Hindlimb muscle (tissue), 1 donor: ENCODE results near the gene COL6A3. TPM values are rescaled to one million over a fixed set of nuclear protein-coding genes. Genes with fewer than 3 reads are reported as not detected.
"Not testable (repeated sequence)": the region's sequence is repeated elsewhere in the genome, so short reads cannot be mapped to it uniquely, and the experiment has no call there.

ENCODE experiments used
- DNase-seq: peaks from one replicate; pipeline ENCODE4 v3.0.0-alpha.2; 2013
- polyA plus RNA-seq: library from polyadenylated mRNA; unstranded; fragments of 120-200 nt; gene quantifications from one replicate; pipeline ENCODE4 v1.2.1, GENCODE V29; 2013; ENCODE audit not compliant: insufficient read length

COL6A3 gene
- polyA plus RNA-seq, 1 donor: 254 TPM

DNA sequence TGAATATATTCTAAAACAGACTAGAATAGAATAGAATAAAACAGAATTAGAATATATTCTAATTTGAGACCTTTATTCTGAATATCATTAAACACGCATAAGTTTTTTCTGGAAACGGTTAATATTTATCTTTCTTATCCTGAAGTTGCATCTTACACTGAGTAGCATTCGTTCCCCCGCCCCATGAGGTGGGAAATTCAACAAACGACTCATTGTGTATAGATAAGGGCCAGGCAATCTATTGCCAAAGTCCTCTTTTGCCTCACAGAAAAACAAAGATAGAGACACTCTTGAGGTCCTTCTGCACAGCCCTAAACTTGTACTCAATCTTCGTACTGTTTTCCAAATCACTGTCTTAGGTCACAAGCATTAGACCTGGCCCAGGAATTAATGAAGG is 98.1 kb downstream of the COL6A3 start:
- DNase-seq: no peak

DNA sequence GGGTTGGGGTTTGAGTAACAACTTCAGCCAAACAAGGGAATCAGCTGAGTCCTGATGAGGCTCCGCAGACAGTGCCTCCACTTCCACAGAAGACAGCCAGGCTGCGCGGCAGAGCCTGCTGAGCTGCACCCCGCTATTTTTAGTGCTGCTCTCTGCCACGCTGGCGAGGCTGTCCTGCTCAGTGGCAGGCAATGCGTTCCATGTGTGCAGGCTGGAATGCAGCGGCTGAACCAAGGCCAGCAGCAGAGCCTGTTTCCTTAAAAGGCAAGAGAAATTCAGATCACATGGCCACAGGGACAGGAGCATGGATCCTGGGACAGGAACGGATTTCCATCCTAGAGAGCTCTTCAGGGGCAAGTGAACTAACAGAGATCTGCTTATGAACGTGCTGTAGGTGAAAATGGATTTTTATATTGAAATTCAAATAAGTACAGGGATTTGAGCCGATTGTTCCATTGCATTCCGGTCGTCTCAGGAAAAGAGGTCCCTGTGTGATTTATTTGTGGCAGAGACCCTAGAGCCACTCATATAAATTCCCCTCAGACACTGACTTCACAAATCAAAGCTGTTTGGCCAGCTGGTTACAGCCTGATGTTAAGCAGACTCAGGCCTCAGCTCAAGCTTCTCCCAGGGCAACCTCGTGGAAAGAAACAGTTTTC is 98.7 kb downstream of the COL6A3 start:
- DNase-seq: peak; percentile 88

DNA sequence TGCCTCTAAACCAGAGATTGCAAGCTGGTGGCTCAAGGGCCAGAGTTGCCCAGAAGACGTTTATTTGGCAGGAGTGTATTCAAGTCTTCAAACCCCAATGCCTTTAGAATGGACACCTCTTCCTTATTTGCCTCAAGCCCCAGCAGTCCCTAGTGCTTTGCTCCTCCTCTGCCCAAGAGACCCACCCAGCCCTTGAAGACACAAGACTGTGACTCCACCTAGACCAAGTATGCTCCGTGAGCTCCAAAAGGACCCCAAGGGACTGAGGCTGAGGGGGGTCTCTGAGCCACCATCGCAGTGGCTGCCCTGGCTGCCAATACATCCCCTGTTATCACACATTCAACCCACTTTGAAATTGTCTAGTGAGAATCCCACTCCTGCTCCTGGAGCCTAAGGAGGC is 99.3 kb downstream of the COL6A3 start:
- DNase-seq: no peak

DNA sequence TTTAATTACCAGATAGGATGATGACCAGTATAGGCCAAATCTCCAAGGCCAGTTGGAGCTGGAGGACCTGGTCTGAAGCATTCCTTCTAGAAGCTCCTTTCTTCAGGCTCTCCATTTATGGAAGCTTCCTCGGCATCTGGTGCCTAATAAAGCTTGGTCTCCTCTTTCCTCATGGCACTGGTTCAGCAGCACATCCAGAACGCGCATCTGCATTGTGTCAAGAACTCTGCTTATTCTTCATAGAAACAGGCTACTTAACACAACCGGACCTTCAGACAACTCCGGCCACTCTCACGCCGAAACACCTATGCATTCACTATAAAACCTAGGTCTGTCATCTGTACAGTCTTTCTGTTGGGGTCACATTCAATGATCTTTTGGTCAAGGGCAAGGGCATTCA is 99.8 kb downstream of the COL6A3 start:
- DNase-seq: no peak

DNA sequence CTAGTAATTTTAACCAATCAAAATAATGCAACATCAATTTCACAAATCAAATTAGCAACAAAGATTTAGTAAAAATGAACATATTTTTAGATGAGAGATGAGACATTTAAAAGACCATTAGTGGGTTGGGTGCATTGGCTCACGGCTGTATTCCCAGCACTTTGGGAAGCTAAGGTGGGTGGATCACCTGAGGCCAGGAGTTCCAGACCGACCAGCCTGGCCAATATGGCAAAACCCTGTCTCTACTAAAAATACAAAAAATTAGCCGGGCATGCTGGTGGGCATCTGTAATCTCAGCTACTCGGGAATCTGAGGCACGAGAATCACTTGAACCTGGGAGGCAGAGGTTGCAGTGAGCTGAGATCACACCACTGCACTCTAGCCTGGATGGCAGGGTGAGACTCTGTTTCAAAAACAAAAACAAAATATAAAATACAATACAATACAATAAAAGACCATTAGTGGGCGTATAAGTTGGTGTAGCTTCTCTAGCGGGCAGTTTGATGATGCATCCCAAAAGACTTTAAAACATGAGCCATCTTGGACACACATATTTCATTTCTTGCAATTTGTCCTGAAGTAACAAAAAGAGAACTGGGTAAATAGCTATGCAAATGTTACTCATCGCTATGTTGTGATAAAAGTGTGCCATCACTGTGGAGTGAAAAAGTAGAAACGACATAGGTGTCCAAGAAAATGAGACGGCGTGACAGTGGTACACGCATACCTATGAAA is 101.8 kb downstream of the COL6A3 start:
- DNase-seq: no peak

DNA sequence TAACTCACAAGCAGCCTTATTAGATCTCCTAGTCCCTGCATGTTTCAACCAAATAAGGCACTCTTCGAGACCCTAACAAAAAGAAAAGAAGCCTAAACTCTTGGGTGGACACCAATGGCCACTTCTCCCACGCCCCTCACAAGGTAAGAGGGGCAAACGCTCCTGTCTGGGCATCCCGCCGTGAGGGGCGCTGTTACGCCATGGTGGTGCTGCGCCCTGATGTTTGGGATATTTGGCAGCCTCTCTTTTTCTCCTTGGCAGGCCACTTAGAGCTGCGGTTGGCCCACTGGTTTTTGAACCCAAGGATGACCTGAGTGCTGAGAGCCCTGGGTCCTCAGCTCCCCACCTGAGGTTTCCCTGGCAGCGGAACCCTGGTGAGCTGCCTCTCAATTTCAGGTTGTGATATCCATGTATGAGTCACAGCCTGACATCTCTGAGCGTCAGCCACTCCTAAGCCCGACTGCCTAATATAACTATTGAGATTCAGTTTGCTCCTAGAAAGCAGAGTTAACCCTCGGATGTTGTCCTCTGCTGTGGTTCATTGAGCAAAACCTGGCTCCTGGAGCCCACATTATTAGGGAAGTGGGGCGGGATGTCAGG is 103.3 kb downstream of the COL6A3 start:
- DNase-seq: no peak

DNA sequence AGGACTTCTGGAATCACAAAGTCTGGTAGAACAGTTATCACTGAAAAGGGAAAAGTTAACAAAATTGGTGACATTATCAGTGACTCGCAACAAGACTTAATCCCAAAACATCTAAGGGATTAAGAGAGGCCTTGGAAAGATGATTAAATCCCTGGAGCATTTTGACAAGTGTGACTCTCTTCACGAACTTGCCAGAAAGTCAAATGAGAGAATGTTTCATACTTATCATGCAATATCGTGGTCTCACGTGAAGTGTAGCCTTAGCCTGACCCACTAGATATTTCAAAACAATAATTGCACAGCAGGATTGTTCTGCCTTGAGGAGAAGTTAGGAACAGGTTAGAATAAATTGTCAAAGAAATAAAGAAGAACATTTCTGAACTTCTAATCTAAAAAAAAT is 104.5 kb downstream of the COL6A3 start:
- no peak for DNase-seq

DNA sequence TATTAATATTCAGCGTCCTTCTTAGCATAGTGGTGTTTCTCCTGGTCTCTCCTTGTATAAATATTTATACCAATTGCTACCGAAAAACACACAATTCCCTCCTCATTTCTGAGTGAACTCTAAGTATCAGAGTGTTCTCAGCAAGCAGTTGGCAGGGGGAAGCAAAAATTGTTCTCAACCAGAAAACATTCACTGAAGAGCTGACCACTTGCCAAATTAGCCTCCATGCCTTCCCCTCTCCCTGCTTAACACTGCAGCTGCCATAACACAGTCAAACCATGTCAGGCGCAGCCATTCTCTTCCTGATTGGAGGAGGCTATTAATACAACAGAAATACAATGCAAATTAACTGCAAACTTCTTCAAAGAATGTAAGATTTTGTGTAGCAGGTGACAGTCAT is 105.0 kb downstream of the COL6A3 start:
- DNase-seq: no peak

DNA sequence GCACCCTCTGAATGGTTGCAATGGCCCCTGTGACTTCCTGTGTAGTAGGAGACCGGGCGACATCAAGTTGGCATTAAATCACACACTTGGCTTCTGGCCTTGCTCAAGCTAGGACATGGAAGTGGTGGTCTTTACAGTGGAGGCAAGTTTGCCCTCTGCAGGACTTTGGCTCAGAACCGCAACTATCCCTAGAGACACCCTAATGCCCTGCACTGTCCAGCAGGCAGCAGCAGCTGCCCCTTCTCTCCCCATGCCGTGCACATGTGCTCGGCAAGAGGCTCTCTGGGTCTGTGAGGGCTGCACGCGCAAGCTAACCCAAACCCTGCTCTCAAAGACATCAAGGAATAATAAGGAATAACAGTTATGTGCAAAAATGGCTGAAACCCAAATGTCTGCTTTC is 106.5 kb downstream of the COL6A3 start:
- DNase-seq: no peak

DNA sequence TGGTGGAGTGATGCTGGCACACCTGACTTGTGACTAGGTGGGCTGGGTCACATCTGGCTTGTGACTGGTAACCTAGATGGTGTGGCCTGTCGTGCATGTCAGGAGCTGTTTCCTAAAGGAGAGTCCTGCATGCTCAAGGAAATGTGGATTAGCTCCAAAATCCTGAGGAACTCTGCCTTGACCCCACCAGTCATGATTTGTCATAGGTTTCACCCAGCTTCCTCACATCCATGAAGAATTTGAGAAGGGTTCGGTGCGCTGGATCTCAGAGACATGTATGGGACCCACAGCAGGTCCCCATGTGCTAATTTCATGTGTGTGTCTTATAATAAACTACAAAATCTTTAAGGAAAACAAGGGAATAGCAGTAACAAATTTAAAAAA is 107.2 kb downstream of the COL6A3 start:
- no peak for DNase-seq

DNA sequence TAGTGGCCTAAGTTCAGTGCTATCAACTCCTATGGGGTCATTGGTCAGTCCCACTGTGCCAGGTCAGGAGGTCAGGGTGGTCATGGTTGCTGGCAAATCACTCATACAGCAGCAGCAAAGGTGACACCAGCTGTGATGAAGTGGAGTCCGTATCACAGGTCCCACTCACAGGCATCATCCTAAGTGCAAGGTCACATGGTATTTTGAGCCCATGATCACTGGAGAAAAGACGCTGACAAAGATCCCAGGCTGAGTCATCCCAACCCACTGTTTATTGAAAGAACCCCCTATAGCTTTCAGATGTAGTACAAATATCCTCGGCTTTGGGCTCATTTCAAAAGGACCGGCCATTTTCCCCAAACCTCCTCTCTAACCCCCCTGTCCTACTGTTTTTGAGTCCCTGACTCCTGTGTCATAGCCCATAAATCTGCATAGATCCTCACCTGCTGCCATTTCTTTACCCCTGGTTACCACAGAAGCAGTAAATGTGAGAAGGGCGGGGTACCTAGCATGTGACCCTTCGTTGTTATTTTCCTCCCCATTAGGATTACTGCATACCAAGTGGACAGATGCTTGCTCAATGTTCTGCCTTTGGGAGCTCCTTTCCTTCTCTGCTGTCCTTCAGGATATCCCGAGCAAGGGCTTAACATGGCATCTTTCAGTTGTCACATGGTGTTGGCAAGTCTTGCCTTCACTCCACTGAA is 107.7 kb downstream of the COL6A3 start:
- no peak for DNase-seq

DNA sequence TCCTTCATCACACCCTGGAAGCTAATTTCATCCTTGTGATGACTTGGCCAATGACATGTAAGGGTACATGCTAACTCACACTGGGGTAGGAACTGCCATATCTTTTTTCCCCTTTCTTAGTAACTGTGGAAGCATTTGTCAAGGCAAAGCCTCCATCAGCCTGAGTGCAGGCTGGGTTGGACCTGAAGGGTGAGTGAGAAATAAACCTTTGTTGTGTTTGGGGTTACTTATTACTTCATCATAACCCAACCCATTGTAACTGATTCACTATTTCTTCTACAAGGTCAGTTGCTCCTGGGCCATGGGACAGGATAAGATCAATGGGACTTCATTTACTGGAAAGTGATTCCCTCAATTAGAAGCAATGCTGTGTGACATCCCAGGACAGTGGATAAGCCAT is 108.4 kb downstream of the COL6A3 start:
- no peak for DNase-seq

DNA sequence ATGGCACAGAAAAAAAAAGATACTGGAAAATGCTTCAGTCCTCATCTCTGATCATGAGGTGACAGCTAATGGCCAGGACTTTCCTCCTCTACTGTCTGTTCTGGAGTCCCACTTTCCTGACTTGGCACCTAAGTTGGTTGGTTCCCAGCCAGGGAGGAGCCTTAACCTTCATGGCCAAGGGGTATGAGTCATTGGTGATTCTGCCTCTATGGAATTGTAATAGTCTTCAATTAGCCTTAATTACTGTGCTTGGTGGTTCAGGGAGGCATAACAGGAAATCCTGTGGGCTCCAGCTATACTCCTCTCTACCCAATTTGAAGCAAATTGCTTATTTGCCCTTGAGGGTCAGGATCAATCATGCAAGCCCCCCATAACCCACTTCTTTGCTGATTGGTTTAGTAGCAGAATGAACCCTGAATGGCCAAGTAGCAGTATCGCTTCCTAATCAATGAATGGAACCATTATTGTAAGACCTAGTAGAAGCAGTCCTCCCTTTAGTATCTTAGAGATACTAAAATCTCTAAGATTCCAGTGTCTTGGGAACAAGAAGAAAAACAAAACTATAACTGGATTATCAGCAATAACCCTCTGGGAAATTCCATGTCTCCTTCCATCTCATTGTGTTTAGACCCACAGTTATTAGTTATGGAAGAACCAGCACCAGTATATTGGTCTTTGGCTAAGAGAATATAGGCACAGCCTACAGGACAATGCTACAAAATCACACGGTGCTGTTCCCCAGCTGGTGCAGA is 109.0 kb downstream of the COL6A3 start:
- no peak for DNase-seq

DNA sequence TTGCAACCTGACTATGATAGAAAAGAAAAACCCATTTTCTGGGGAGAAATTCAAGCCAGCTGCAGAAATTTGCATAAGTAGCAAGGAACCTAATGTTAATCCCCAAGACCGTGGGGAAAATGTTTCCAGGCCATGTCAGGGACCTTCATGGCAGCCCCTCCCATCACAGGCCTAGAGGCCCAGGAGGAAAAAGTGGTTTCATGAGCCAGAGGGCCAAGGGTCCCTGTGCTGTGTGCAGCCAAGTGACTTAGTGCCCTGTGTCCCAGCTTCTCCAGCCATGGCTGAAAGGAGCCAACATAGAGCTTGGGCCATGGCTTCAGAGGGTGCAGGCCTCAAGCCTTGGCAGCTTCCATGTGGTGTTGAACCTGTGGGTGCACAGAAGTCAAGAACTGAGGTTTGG is 110.7 kb downstream of the COL6A3 start:
- DNase-seq: not testable (repeated sequence)

DNA sequence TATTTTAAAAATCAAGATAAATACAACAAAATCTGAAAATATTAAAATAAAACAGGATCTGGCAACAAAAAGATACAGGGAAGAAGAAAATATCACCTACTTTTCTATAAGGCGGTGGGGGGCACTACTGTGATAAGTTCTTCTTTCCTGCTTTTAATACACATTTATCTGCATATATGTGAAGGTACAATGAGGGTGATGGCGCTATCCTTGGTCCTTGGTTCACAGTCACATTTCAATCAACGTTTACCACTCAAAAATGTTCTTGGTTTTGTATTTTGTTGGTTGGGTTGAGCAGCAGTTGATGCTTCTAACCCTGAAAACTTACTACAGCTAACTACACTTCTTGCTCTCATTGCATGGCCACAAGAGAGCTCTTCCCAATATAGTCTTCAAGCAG is 112.4 kb downstream of the COL6A3 start:
- no peak for DNase-seq

DNA sequence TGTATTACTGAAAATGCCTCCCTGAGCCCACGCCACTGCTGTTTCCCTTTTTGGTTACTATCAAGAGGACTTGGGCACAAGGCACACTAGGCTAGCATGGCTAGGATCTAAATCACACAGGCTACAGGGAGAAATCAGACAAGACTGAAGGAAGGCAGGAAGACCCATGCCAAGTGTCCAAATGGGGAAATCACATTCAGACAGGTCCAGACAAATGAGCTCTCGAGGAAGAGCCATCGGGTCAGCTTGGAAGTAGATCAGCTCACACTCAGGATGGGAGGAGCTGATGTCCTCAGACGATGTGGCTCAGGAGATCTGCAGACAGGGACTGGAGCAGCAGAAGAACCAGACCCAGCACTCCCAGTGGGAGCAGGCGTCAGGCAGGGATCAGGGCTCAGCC is 113.2 kb downstream of the COL6A3 start:
- no peak for DNase-seq

DNA sequence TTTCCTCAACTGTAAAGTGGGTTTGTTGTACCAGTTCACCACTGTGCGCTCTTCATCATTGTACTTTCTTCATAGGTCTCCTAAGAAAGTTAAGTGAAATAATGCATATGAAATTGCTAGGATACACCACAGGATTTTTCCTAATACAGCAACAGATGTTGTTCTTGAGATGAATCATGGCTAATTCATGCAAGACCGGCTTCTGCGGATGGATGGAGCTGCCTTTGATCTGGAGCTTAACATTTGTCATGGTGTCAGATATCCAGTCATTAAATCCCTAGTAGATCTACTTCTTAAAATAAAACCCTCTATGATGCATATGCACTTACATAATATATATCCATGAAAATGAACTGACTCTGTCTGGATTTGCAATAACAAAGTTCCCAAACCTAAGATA is 114.1 kb downstream of the COL6A3 start:
- DNase-seq: no peak

DNA sequence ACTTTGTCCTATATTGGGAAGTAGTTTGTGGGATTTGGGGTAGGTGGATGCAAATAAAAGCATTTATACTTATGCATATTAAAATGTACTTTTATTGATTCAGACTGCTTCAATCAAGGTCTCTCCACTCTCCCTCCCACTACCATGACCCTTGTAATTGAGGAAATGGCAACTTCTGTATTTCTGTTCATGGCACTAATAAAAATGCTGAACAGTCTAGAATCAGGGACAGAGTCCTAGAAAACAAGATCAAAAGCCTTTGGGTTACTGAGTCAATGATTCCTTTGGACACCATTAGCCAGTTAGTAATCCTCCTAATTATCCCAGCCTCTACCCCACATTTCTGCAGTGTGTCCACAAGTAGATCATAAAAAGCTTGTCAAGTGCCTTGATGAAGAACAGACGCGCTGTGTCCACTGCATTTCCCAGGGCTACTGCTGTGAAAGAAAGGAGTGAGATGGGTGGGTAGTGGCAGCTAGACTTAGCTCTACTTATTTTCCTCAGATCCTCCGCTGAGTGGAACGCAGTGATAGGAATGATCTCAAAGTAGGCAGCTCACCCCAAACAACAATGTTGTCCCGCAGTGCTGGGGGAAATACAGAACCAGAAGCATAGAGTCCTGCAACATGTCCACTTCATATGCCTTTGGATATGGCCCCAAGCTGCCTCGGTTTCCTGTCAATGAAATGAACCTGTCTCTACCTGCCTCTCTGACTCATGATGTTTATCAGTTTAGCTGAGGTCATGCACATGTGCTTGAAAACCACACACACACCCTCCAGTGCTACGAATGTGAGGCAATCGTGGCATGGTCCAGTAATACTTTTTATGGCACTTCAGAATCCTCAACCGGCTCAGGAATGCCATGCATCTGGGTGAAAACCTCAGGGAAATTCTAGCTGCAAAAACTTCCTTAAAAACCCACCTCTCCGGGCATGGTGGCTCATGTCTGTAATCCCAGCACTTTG is 115.5 kb downstream of the COL6A3 start:
- DNase-seq: no peak

DNA sequence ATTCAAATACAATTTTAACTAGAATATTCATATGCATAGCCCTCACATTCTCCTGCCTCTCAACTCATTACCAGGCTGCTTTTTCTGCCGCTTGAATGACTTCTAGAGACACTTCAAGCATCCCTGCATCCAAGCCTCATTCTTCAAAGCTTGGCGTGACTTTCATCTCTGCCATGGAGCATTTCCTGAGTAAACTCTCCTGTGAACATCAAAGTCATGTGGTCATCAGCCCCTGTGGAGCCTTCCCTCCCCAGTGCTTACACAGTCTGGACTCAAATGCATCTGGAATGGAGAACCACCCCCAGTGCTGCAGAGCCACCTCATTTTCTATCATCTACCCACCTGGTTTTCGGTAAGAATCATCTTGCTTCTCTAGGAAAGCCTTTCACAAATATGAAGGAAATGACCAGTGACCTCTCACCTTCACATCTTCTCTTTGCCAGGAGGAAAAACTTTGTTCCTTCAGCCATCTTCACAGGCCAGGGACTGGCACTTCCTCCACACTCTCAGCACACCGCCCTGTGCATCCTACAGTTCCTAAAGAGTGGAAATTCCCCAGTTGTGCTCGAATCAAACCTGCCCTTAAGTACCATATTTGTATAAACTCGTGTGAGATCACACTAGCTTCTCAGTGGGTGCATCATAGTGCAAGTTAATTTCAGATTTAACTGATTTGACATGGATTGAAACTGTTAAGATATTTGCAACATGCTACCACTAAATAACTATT is 116.4 kb downstream of the COL6A3 start:
- no peak for DNase-seq

DNA sequence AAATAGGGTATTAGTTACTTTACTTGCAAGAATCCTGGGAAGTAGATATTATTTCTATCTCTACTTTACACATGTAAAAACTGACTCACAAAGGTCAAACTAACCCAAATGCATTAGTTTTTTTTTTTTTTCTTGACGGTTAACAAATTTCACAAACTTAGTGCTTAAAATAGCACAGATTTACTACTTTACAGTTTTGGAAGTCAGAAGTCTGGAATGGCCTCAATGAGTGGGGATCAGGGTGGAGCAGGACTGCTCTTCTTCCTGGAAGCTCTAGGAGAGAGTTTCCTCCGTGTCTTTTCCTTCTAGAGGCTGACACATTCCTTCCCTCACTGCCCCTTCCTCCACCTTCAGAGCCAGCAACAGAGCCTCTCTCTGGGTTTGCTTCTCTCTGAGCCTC is 117.2 kb downstream of the COL6A3 start:
- DNase-seq: no peak
